Ecto neural progenitor cell (in vitro differentiated cells): ENCODE measurements around the gene POLR2A.
"Not testable (repeated sequence)": the region's sequence is repeated elsewhere in the genome, so short reads cannot be mapped to it uniquely, and the experiment has no call there.

Experiments
- DNase-seq: peaks from one replicate; pipeline ENCODE4 v3.0.0-alpha.2; 2018; ENCODE audit warnings: low spot score

The POLR2A gene

GRCh38 chr17:7460850-7461660 lies 23.1 kb upstream of the POLR2A start:
- no peak for DNase-seq

GRCh38 chr17:7462474-7463371 lies 21.4 kb upstream of the POLR2A start:
- no peak for DNase-seq

- no peak for DNase-seq
These were observed 20.8 kb upstream of the POLR2A start for GRCh38 chr17:7463372-7463846.

GRCh38 chr17:7464081-7464480 lies 20.1 kb upstream of the POLR2A start:
- DNase-seq = no peak

GRCh38 chr17:7465597-7466275 lies 18.4 kb upstream of the POLR2A start:
- no peak for DNase-seq

- DNase-seq = no peak
These were observed 17.9 kb upstream of the POLR2A start for GRCh38 chr17:7466318-7466638.

- DNase-seq = no peak
These were observed 17.4 kb upstream of the POLR2A start for GRCh38 chr17:7466639-7467341.

GRCh38 chr17:7467498-7467897 lies 16.7 kb upstream of the POLR2A start:
- DNase-seq = no peak

GRCh38 chr17:7468290-7468689 lies 15.9 kb upstream of the POLR2A start:
- no peak for DNase-seq

- no peak for DNase-seq
These were observed 15.3 kb upstream of the POLR2A start for GRCh38 chr17:7468804-7469389.

- not testable (repeated sequence) for DNase-seq
These were observed 14.3 kb upstream of the POLR2A start for GRCh38 chr17:7469843-7470242.

GRCh38 chr17:7470457-7470973 lies 13.7 kb upstream of the POLR2A start:
- DNase-seq = not testable (repeated sequence)

- DNase-seq = no peak
These were observed 12.4 kb upstream of the POLR2A start for GRCh38 chr17:7471729-7472128.

GRCh38 chr17:7474767-7475166 lies 9.4 kb upstream of the POLR2A start:
- DNase-seq = not testable (repeated sequence)

GRCh38 chr17:7475764-7476422 lies 8.3 kb upstream of the POLR2A start:
- no peak for DNase-seq

- DNase-seq = no peak
These were observed 7.7 kb upstream of the POLR2A start for GRCh38 chr17:7476494-7476893.

- no peak for DNase-seq
These were observed 7.2 kb upstream of the POLR2A start for GRCh38 chr17:7476951-7477350.

GRCh38 chr17:7477392-7478275 lies 6.5 kb upstream of the POLR2A start:
- no peak for DNase-seq
